ENCODE results near the gene MDK. TPM values are rescaled to one million over a fixed set of nuclear protein-coding genes. Genes with fewer than 3 reads are reported as not detected.
A peak's percentile ranks its signal among the peaks of the same experiment; 100 is the strongest.

The MDK gene
- total and polyA plus RNA-seq, 2 of the 13 experiments (the other 11 are each of a cell fraction or from before 2014, with no cell fraction given): 312 to 407 TPM

DNA sequence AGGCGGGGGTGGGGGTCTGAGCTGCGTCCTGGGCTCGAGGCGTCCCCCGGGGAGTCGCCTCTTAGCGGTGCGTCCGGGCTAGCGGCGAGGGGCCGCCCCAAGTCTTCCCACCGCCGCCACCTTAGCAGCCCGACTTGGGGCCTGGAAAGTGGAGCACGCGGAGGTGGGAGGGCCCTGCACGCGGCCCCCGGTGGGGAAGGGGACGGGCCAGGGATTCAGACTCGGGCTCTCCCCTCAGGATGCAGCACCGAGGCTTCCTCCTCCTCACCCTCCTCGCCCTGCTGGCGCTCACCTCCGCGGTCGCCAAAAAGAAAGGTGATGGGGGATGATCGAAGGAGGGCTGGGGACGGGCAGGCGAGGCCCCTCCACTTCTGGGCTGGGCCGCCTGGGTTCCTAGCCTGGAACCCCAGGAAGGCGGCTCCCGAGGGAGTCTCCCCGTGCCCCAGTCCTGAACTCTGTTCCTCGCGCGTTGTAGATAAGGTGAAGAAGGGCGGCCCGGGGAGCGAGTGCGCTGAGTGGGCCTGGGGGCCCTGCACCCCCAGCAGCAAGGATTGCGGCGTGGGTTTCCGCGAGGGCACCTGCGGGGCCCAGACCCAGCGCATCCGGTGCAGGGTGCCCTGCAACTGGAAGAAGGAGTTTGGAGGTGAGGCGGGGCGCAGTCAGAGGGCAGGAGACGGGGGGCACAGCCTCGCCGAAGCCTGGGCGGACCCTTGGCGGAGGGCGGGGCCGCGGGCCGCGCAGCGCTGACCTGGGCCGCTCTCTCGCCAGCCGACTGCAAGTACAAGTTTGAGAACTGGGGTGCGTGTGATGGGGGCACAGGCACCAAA is 563 bp downstream of the MDK start (continued):
- TF ChIP-seq, protein P1, sequence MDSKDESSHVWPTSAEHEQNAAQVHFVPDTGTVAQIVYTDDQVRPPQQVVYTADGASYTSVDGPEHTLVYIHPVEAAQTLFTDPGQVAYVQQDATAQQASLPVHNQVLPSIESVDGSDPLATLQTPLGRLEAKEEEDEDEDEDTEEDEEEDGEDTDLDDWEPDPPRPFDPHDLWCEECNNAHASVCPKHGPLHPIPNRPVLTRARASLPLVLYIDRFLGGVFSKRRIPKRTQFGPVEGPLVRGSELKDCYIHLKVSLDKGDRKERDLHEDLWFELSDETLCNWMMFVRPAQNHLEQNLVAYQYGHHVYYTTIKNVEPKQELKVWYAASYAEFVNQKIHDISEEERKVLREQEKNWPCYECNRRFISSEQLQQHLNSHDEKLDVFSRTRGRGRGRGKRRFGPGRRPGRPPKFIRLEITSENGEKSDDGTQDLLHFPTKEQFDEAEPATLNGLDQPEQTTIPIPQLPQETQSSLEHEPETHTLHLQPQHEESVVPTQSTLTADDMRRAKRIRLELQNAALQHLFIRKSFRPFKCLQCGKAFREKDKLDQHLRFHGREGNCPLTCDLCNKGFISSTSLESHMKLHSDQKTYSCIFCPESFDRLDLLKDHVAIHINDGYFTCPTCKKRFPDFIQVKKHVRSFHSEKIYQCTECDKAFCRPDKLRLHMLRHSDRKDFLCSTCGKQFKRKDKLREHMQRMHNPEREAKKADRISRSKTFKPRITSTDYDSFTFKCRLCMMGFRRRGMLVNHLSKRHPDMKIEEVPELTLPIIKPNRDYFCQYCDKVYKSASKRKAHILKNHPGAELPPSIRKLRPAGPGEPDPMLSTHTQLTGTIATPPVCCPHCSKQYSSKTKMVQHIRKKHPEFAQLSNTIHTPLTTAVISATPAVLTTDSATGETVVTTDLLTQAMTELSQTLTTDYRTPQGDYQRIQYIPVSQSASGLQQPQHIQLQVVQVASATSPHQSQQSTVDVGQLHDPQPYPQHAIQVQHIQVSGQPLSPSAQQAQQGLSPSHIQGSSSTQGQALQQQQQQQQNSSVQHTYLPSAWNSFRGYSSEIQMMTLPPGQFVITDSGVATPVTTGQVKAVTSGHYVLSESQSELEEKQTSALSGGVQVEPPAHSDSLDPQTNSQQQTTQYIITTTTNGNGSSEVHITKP (CRISPR knock-in tag; IDR thresholded peaks at IDR 0.05; ENCODE audit: low read depth): no peak
- no peak for TF ChIP-seq ZNF224 (CRISPR knock-in tag; IDR thresholded peaks at IDR 0.05)
- 0 out of 2 replicates have a peak, but pooled peaks have one; percentile 6 for TF ChIP-seq SP5 (CRISPR knock-in tag; IDR thresholded peaks at IDR 0.05; ENCODE audit: borderline replicate concordance, low read depth)
- TF ChIP-seq TARDBP (CRISPR knock-in tag; IDR thresholded peaks at IDR 0.05): no peak
- TF ChIP-seq MATR3 (CRISPR knock-in tag; IDR thresholded peaks at IDR 0.05): no peak
- peak; percentile 66 for TF ChIP-seq TBX2 (CRISPR knock-in tag; IDR thresholded peaks at IDR 0.05; ENCODE audit: borderline replicate concordance)
- TF ChIP-seq, protein P2, sequence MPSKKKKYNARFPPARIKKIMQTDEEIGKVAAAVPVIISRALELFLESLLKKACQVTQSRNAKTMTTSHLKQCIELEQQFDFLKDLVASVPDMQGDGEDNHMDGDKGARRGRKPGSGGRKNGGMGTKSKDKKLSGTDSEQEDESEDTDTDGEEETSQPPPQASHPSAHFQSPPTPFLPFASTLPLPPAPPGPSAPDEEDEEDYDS (CRISPR knock-in tag; IDR thresholded peaks at IDR 0.05): no peak
- TF ChIP-seq ZBTB1 (CRISPR knock-in tag; IDR thresholded peaks at IDR 0.05; ENCODE audit: borderline replicate concordance): no peak
- TF ChIP-seq STAG1 (CRISPR knock-in tag; IDR thresholded peaks at IDR 0.05): no peak
- no peak for TF ChIP-seq FOXP4 (CRISPR knock-in tag; IDR thresholded peaks at IDR 0.05)
- TF ChIP-seq CBFB (CRISPR knock-in tag; IDR thresholded peaks at IDR 0.05): peak; percentile 33; the same call in 1 of the 2 replicates
- TF ChIP-seq ELF3 (CRISPR knock-in tag; IDR thresholded peaks at IDR 0.05): no peak
- TF ChIP-seq, protein P3, sequence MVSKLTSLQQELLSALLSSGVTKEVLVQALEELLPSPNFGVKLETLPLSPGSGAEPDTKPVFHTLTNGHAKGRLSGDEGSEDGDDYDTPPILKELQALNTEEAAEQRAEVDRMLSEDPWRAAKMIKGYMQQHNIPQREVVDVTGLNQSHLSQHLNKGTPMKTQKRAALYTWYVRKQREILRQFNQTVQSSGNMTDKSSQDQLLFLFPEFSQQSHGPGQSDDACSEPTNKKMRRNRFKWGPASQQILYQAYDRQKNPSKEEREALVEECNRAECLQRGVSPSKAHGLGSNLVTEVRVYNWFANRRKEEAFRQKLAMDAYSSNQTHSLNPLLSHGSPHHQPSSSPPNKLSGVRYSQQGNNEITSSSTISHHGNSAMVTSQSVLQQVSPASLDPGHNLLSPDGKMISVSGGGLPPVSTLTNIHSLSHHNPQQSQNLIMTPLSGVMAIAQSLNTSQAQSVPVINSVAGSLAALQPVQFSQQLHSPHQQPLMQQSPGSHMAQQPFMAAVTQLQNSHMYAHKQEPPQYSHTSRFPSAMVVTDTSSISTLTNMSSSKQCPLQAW (CRISPR knock-in tag; IDR thresholded peaks at IDR 0.05): no peak
- TF ChIP-seq SALL2 (CRISPR knock-in tag; IDR thresholded peaks at IDR 0.05): 0 out of 2 replicates have a peak, but pooled peaks have one; percentile 20
- peak; percentile 44; the same call in 1 of the 2 replicates for TF ChIP-seq ZNF891 (CRISPR knock-in tag; IDR thresholded peaks at IDR 0.05)
- no peak for TF ChIP-seq PHB2 (IDR thresholded peaks at IDR 0.05; ENCODE audit: partially characterized antibody)
- no peak for TF ChIP-seq ZNF616 (CRISPR knock-in tag; IDR thresholded peaks at IDR 0.05; ENCODE audit: low read depth)
- no peak for TF ChIP-seq EHMT2 (IDR thresholded peaks at IDR 0.05; ENCODE audit: borderline replicate concordance, low read depth, low read length)
- TF ChIP-seq LBX2 (CRISPR knock-in tag; IDR thresholded peaks at IDR 0.05; ENCODE audit: borderline replicate concordance): no peak; the same call in 1 of the 2 replicates
- no peak for TF ChIP-seq SMYD3 (CRISPR knock-in tag; IDR thresholded peaks at IDR 0.05)
- TF ChIP-seq SSRP1 (CRISPR knock-in tag; IDR thresholded peaks at IDR 0.05): no peak
- TF ChIP-seq FOXM1 (CRISPR knock-in tag; IDR thresholded peaks at IDR 0.05): no peak

Measured in HepG2 (cell line).